Measurements from ENCODE around the gene ST14. TPM values are rescaled to one million over a fixed set of nuclear protein-coding genes. Genes with fewer than 3 reads are reported as not detected.

ST14 gene
- total RNA-seq, 2 donors from 2014 or later, result 4.9 to 6.9 TPM

DNA sequence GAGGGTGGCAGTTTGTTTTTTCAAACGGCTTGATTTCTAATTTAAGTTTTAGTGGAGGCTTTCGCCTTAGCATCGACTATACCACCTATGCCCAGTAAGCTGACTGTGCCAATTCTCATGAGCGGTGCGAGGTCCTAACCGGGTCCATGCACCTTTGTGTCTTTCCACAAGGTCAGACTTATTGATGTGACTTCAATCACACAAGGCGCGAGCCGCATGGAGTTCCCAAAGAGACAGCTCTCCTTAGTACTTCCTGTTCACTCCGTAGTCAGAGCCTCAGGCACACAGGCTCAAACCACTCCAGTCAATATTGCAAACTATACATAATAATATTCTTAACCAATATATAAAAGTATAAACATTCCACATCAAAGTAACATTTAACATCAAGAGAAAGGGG lies 18.2 kb downstream of the ST14 start:
- Histone ChIP-seq H3K9me3 (peaks cover 5% of the 10 kb centered on the region), H3K4me1 (ENCODE audit: control insufficient read depth in 1 of 2, low read depth in 2 of 2) (no peaks in the 10 kb centered on the region), H3K27me3 (replicated peaks; ENCODE audit: insufficient read depth) (no peaks in the 10 kb centered on the region), H3K27ac (no peak overlapping the region), H3K36me3 (no peaks in the 10 kb centered on the region), H3K4me3 (no peak overlapping the region)
- TF ChIP-seq, protein P1, sequence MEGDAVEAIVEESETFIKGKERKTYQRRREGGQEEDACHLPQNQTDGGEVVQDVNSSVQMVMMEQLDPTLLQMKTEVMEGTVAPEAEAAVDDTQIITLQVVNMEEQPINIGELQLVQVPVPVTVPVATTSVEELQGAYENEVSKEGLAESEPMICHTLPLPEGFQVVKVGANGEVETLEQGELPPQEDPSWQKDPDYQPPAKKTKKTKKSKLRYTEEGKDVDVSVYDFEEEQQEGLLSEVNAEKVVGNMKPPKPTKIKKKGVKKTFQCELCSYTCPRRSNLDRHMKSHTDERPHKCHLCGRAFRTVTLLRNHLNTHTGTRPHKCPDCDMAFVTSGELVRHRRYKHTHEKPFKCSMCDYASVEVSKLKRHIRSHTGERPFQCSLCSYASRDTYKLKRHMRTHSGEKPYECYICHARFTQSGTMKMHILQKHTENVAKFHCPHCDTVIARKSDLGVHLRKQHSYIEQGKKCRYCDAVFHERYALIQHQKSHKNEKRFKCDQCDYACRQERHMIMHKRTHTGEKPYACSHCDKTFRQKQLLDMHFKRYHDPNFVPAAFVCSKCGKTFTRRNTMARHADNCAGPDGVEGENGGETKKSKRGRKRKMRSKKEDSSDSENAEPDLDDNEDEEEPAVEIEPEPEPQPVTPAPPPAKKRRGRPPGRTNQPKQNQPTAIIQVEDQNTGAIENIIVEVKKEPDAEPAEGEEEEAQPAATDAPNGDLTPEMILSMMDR (IDR thresholded peaks at IDR 0.05), result no peak
- ATAC-seq (ENCODE audit: insufficient number of reproducible peaks, low FRiP score, low read depth) (no peak), DNase-seq (ENCODE audit: low spot score) (no peak)

DNA sequence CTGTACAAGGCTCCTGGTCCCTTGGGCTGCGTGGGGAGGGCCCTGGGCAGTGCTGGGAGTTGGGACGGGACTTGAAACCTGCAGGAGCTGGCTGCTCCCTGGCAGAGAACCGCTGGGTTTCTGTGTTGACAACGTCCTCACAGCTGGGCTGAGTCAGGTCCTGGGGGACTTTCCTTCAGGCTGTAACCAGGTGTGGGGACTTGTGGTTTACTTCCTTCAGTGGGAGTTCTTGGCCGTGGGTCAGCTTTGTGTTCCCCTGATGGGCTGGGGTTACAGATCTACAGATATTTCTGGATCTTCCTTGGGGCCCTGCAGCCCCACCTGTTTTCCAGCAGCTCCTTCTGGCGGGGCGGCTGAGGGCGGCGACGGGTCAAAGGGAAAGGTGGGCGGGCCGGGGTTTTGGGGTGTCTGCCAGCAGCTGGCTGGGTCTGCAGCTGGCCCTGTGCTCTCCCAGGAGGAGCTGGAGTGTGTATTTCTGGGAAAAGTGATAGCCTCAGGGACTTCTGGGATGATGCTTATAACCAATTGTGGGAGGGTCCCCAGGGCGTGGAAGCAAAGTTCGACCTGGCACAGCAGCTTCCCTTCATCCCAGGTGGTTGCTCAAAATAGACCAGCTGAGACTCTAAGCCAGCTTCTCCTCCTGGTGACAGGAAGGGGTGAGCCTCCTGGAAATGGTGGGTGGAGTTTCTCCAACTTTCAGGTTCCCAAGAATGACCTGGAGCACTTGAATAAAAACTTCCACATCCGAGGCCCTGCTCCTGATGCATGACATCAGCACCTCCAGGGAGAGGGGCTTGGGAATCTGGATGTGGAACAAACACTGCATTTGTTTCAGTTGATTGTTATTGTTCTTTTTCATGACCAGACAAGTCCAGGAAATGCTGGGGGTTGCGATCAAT lies 19.1 kb downstream of the ST14 start:
- ATAC-seq (ENCODE audit: insufficient number of reproducible peaks, low FRiP score, low read depth) (no peak), DNase-seq (ENCODE audit: low spot score) (no peak)
- Histone ChIP-seq H3K9me3 (peaks cover 5% of the 10 kb centered on the region), H3K27me3 (replicated peaks; ENCODE audit: insufficient read depth) (no peaks in the 10 kb centered on the region), H3K4me3 (no peak overlapping the region), H3K4me1 (ENCODE audit: control insufficient read depth in 1 of 2, low read depth in 2 of 2) (no peaks in the 10 kb centered on the region), H3K36me3 (no peaks in the 10 kb centered on the region), H3K27ac (no peak overlapping the region)
- TF ChIP-seq, protein P1 (IDR thresholded peaks at IDR 0.05), result no peak

DNA sequence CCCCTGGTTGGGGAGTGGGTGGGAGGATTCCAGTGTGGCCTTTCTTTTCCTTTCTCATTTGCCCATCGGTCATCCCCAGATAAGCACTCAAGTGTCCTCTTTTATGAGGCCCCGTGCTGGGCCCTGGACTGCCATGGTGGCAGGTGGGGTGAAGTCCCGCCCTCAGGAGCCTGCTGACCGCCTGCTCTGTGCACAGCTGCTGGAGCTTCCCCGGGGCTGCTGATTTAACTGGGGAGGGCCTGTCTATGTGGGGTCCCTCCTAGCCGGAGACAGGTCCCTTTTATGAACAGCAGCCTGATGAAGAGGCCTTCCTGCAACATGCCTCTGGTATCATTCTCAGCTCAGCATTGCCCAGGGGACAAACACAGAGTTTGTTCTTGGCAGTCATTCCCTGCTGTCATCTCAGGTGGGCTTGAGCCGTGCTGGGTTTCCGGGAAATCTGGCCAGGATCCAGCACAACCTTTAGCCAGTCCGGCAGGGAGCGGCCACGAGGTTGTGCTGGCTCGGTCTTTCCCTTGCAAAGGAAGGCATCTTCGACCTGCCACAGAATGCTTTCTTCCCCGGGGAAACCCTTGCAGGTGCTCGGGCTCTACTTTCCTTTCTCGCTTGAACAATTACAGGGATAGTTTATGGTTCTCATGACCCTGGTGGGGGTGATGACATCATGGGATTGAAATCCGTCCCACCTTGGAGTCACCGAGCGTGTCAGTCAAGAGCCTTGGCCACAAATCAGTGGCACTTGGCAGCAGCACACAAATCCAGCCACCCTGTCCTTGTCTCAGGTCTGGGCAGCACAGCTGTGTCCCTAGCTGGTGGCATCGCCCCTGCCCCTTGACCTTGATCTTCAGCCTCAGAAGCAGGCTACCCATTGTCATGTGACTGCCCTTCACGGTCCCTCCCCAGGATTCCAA lies 20.1 kb downstream of the ST14 start:
- Histone ChIP-seq H3K27me3 (replicated peaks; ENCODE audit: insufficient read depth) (no peaks in the 10 kb centered on the region), H3K4me3 (no peak overlapping the region), H3K36me3 (no peaks in the 10 kb centered on the region), H3K4me1 (ENCODE audit: control insufficient read depth in 1 of 2, low read depth in 2 of 2) (no peaks in the 10 kb centered on the region), H3K9me3 (peaks cover 2% of the 10 kb centered on the region), H3K27ac (no peak overlapping the region)
- TF ChIP-seq, protein P1 (IDR thresholded peaks at IDR 0.05), result no peak
- DNase-seq (ENCODE audit: low spot score) (no peak), ATAC-seq (ENCODE audit: insufficient number of reproducible peaks, low FRiP score, low read depth) (no peak)

DNA sequence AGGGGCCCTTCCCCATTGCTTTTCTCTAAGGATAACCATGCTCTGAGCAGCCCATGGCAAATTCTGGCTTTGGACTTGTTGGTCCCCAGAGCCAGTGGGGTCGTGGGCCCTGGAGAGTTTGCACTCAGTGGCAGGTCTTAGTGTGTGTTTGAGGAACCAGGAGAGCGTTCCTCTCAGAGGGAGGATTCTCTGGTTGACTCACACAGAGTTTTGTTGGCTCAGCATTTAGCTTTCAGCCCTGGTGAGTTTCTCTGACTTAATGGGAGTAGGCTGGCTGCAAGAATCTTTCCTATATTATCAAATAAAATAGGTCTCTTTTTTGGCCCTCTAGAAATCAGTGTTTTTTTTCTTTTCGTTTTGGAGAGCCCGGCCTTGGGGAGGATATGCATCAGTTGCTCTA lies 20.9 kb downstream of the ST14 start:
- TF ChIP-seq, protein P1 (IDR thresholded peaks at IDR 0.05), result no peak
- Histone ChIP-seq H3K9me3 (no peaks in the 10 kb centered on the region), H3K4me3 (no peak overlapping the region), H3K36me3 (no peaks in the 10 kb centered on the region), H3K27me3 (replicated peaks; ENCODE audit: insufficient read depth) (no peaks in the 10 kb centered on the region), H3K4me1 (ENCODE audit: control insufficient read depth in 1 of 2, low read depth in 2 of 2) (no peaks in the 10 kb centered on the region), H3K27ac (no peak overlapping the region)
- no peak for DNase-seq (ENCODE audit: low spot score)
- no peak for ATAC-seq (ENCODE audit: insufficient number of reproducible peaks, low FRiP score, low read depth)

DNA sequence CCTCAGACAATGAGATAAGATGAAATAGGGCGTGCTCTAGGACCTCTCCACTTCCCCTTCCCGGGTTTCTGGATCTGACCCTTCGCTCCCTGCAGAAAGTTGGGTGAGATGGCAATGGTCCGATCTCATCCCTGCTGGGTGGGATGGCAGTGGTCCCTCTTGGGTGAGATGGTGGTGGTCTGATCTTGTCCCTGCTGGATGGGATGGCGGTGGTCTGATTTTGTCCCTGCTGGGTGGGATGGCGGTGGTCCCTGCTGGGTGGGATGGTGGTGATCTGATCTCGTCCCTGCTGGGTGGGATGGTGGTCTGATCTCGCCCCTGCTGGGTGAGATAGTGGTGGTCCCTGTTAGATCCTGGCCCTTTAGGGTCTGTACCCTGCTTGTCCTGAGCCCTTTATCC lies 21.3 kb downstream of the ST14 start:
- no peaks in the 10 kb centered on the region for H3K9me3 ChIP-seq
- H3K36me3 ChIP-seq, result no peaks in the 10 kb centered on the region
- no peak overlapping the region for H3K4me3 ChIP-seq
- H3K27ac ChIP-seq, result no peak overlapping the region
- no peak for ATAC-seq (ENCODE audit: insufficient number of reproducible peaks, low FRiP score, low read depth)
- H3K4me1 ChIP-seq (ENCODE audit: control insufficient read depth in 1 of 2, low read depth in 2 of 2), result no peaks in the 10 kb centered on the region
- DNase-seq (ENCODE audit: low spot score), result no peak
- H3K27me3 ChIP-seq (replicated peaks; ENCODE audit: insufficient read depth), result no peaks in the 10 kb centered on the region
- TF ChIP-seq, protein P1 (IDR thresholded peaks at IDR 0.05), result no peak
